ENCODE data around the gene CD74.
"Not testable (repeated sequence)": the region's sequence is repeated elsewhere in the genome, so short reads cannot be mapped to it uniquely, and the experiment has no call there.

Gene CD74

GRCh38 chr5:150412319-150413175 lies at the start of gene CD74:
TSS of gene CD74 (minus strand) at chr5:150412910. CDS start at chr5:150412749, 161 bp downstream.
- peak; percentile 92 for DNase-seq

- peak; percentile 11 for DNase-seq
Measured at GRCh38 chr5:150461231-150461630, 48.5 kb upstream of the CD74 start.

GRCh38 chr5:150460781-150461180 lies 48.1 kb upstream of the CD74 start:
- DNase-seq, result no peak

GRCh38 chr5:150458802-150459557 lies 46.3 kb upstream of the CD74 start:
- DNase-seq, result peak; percentile 90

- DNase-seq, result no peak
Measured at GRCh38 chr5:150457562-150458240, 45.0 kb upstream of the CD74 start.

GRCh38 chr5:150457121-150457520 lies 44.4 kb upstream of the CD74 start:
- peak; percentile 14 for DNase-seq

GRCh38 chr5:150454492-150455229 lies 42.0 kb upstream of the CD74 start:
- DNase-seq, result no peak

- not testable (repeated sequence) for DNase-seq
Measured at GRCh38 chr5:150454027-150454426, 41.3 kb upstream of the CD74 start.

- no peak for DNase-seq
Measured at GRCh38 chr5:150452914-150453313, 40.2 kb upstream of the CD74 start.

GRCh38 chr5:150451594-150451993 lies 38.9 kb upstream of the CD74 start:
- no peak for DNase-seq

- peak; percentile 97 for DNase-seq
Measured at GRCh38 chr5:150449517-150450339, 37.0 kb upstream of the CD74 start, which contains the start of gene RPS14. TSS of gene RPS14 (minus strand) at chr5:150449739. CDS start at chr5:150447733, 2,006 bp downstream.

GRCh38 chr5:150448952-150449516 lies 36.3 kb upstream of the CD74 start:
- peak; percentile 27 for DNase-seq

GRCh38 chr5:150448334-150448733 lies 35.6 kb upstream of the CD74 start:
- DNase-seq, result peak; percentile 8

- DNase-seq, result no peak
Measured at GRCh38 chr5:150447188-150447587, 34.5 kb upstream of the CD74 start.

GRCh38 chr5:150446583-150446982 lies 33.9 kb upstream of the CD74 start:
- peak; percentile 18 for DNase-seq

GRCh38 chr5:150446088-150446487 lies 33.4 kb upstream of the CD74 start:
- no peak for DNase-seq

GRCh38 chr5:150444770-150445169 lies 32.1 kb upstream of the CD74 start:
- DNase-seq, result peak; percentile 21

- peak; percentile 31 for DNase-seq
Measured at GRCh38 chr5:150443242-150444075, 30.7 kb upstream of the CD74 start.

- DNase-seq, result peak; percentile 31
Measured at GRCh38 chr5:150442699-150443080, 30.0 kb upstream of the CD74 start.
